ENCODE data around the gene USP14.

GRCh38 chr18:189254-189653, 30.9 kb downstream of the USP14 start:
- TF ChIP-seq CTCF (conservative IDR thresholded peaks at IDR 0.05; ENCODE audit: low read length) = no peak
- TF ChIP-seq EZH2phosphoT487 (IDR thresholded peaks at IDR 0.05; ENCODE audit: borderline replicate concordance, low read depth, low read length) = no peak

Data from OCI-LY7 (cell line).